EL (cell line): ENCODE data around the gene CD47.

Source experiments
- DNase-seq: peaks from one replicate; pipeline ENCODE4 v3.0.0-alpha.2; 2016

Gene CD47

GRCh38 chr3:108114423-108115065 lies 23.7 kb upstream of the CD47 start:
- no peak for DNase-seq

DNA sequence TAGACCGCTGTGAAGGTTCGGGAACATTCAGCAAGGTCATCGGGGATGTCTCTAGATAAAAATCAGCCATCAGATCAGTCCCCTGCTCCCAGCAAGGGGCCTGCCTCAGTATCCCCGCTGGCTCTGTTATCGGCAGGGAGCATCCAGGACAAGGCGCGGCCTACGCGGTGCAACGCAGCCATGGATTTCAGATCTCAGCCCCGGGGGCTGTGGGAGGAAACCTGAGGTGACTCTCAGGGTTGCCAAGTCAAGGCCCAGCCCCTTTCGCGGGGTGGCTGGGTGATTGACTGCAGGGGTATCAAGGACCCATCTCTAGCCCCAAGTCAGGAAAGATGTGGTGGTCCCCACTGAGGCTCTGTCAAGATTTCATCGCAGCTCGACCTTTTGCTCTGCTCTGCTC lies 23.1 kb upstream of the CD47 start:
- no peak for DNase-seq

- DNase-seq = no peak
Measured at GRCh38 chr3:108110934-108111333, 20.1 kb upstream of the CD47 start.

GRCh38 chr3:108108416-108108815 lies 17.6 kb upstream of the CD47 start:
- DNase-seq = no peak

DNA sequence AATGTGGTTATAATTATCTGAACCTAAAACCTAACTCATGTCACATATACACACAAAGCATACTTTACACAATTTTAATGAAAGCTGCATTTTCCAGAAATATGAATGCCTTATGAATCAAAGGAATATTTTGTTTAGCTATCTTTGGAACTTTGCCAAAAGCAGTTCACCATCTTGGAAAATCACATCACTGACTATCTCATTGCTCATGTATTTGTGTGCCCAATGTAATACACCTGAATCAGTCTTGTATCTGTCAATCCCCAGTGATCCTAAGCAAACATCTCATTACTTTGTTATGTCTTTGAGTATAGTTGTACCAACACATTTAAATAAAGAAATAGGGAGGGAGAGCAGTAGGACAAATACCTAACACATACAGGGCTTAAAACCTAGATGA lies 15.6 kb upstream of the CD47 start:
- peak; percentile 16 for DNase-seq

DNA sequence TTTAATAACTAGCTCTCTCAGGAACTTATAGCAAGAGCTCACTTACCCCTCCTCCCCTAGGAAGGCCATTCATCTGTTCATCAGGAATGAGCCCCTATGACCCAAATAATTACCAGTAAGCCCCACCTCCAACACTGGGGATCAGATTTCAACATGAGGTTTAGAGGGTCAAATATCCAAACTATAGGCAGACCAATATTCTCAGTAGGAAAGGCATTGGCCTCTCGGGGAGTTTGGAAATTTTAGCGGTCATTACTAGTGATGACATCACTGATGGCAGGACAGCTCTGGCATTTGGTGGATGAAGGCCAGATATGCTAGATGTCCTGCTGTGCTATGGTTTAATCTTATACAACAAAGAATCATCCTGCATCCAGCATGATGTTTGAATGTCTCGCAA lies 15.2 kb upstream of the CD47 start:
- DNase-seq = peak; percentile 77

DNA sequence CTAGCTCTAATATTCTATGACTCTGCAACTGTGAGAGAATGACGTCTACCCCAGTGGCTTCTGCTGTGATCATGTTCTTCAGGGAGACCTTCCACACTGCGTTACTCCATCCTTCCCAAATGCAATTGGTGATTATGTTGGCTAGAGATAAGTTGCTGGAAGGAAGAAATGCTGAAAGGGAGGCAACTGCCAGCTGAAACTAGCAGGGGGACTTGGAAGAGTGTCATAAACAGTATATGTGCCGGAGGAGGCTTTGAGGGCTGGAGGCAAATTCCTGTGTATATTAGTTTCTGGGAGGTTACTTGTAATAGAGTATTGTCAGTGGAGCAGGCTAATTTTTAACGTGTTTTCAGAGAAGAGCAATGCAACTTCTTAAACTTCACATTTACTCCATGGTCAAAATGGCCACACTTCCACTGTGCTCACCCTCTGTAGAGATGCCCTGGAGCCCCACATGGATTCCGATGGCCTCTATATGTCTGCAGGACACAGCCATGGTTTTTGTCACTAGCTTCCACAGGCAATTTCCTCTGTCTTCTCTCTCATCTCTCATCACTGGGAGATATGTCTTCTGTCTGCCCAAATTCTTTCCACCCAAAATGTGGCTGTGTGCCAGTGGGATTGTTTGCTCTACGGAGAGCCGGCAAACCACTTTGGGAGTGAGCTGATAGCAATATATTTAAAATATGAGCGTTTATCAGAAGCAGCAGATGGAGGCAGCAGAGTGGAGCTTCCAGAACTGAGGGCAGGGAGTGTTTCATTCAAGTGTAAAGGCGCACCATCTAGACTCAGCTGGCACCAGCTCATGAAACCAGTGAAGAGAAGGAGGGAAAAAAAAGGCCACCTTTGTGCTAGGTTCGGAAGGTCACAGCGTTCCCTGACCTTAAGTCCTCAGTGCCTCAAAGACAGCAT lies 13.3 kb upstream of the CD47 start:
- DNase-seq = no peak

DNA sequence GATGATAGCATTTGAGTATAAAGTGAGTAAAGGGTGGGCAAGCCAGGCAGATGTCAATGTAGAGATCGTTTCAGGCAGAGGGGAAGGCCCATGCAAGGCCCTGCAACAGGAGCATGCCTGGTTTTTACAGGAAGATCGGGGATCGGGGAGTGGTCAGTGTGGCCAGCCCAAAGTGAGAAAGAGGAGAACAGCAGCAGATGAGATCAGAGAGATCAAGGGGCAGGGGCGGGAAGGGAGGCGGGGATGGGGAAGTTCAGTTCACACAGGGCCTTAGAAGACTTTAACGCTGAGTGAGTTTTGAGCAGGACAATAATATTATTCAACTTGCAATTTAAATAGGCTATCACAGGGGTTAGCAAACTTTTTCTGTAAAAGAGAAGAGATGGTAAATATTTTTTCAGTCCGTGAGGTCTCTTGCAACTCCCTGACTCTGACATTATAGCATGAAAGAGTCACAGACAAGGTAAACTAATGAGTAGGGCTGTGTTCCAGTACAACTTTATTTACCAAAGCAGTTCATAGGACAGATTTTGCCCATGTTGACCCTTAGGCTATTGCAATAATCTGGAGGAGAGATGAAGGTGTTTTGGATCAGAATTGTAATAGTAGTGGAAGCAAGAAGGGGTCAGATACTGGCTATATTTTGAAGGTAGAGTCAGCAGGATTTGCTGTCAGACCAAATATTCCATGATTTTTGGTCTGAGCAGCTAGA lies 12.4 kb upstream of the CD47 start:
- no peak for DNase-seq

- no peak for DNase-seq
Measured at GRCh38 chr3:108102420-108103039, 11.7 kb upstream of the CD47 start.

DNA sequence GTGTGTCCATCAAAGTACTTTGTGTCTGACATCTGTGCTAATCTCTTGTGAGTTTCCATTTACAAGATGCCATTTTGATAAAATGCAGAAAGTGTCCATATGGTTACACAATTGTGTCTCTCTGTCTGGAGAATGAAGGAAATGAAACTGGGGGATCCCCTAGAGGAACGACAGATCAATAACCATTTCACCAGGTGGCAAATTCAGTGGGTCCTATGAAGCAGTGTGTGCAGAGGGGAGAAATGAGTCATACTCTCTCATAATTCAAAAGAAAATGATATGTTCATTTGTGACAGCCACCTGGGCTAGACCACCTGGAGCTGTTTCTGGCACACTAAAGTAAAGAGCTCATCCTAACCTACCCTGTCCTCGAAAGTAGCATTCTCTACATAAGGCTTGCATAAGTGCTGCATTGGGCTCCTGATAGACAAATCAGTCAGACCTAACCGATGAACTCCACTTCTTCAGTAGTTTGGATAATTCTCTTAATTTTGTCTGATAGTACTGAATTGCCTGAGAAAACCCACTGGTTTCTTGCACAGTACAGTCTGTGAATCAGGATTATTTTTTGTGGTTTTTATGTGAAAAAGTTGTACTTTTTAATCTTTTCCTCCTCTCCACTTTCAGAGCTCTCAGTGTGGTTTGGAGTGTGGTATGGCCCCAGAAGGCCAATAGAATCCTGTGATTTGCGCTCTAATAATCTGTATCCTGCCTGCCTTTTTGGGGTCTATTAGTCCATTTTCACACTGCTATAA lies 10.3 kb upstream of the CD47 start:
- DNase-seq = no peak

DNA sequence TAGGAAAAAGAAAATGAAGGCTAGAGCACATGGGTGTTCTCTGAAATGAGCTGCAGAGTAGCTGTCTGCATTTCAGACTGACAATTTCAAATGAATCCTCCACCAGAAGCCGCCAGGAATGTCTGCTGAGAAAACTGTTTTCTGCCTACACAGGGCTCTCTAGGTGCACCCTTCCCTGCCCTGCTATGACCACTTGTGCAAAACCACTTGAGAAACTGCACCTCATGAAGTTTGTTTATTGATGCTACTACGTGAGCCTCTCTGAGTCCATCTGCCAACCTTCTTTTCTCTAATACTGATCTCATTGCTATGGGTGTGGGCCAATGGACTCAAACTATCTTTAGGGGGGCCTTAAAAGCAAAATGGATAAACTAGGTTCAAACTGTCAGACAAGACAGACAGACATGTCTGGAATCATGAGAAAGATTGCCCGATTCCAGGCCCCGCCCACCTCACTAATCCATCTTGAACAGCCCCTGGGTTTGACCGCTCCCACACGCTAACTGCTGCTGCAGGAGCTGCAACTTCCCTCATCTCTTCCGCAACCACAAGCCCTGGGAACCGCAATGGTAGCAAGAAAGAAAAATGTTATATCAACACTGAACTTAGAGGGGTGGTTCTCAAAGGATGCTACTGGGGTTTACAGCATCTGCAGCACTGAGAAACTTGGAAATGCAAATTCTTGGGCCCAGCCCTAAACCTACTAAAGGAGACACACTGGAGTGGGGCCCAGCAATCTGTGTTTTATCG lies 9.0 kb upstream of the CD47 start:
- no peak for DNase-seq

DNA sequence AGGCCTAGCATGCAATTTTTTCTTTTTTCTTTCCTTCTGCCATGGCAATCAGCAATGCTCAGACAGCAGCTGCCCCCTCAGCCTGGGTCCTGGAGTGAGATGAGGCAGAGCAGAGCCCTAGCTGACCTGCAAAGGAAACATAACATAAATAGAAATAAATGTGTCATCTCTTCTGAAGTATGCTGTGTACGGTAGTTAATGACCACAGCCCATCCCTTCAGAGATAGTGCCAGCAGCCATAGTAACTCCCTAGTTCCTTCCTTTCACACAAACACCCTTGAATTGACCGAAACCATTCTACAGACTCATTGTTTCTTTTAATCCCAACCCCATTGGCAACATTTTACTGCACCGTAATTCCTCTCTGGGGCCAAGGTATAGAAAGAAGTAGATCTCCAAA lies 8.4 kb upstream of the CD47 start:
- DNase-seq = peak; percentile 18

GRCh38 chr3:108098003-108098370 lies 7.2 kb upstream of the CD47 start:
- no peak for DNase-seq

GRCh38 chr3:108097322-108098002 lies 6.6 kb upstream of the CD47 start:
- DNase-seq = no peak

- no peak for DNase-seq
Measured at GRCh38 chr3:108096532-108097321, 5.9 kb upstream of the CD47 start.

DNA sequence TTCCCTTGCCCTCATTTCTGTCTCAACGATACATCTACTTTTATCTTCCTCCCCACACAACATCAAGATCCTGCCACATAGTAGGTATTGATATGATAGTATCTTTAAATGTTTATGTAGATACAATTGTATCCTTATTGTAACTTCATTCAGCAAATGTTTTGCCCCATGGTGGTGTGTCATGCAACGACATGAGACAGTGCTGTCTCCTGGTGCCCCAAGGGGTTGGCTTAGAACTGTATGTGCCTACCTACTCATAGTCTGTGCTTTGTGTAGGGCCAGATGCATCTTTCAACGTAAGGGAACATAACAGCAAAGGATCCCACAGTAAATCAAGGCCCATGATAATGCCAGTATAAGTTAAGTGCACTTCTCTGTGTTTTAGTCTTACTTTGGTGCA lies 2.8 kb upstream of the CD47 start:
- DNase-seq = no peak

GRCh38 chr3:108093021-108093420 lies 2.2 kb upstream of the CD47 start:
- no peak for DNase-seq

GRCh38 chr3:108092501-108092900 lies 1.7 kb upstream of the CD47 start:
- no peak for DNase-seq

DNA sequence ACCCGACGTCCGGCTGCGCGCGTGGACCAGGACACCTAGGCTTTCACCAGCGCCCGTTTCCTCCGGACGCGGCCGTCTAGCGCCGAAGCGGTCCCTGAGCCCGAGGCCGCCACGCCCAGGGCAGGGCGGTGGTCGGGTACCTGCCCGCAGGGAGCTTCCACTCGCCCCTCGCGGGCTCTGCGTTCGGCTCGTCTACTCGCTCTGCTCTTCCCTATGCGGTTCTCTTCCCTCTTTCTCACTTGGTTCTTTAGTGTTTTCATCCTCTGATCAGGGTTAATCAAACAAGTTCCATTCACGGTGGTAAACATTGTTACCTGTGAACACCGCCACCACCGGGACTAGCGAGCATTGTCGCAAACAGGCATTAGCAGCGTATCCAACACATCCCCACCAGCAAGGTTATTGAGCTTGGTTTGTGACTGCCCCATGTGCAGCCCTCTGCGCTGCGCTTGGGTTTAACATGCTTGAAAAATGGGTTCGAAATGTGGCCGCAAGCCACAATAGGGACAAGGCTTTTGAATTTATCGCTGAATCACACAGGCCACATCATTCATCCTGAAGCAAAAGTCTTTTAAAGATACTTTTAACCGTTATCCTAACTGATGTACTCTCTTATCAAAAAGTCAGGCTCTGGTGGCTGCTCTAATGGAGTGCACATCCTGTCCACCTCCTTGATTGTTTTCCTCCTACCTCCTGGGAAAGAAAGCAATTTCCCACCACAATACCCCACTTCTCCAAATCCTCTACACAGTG lies 843 bp upstream of the CD47 start:
- no peak for DNase-seq
